Epithelial cell of proximal tubule (primary cell): ENCODE results near the gene MDC1. TPM values are rescaled to one million over a fixed set of nuclear protein-coding genes. Genes with fewer than 3 reads are reported as not detected.
A peak's percentile ranks its signal among the peaks of the same experiment; 100 is the strongest.

Source experiments
- DNase-seq: peaks from one replicate; pipeline ENCODE4 v3.0.0-alpha.2; 2011; ENCODE audit warnings: low read depth
- H3K4me3 ChIP-seq: 2 replicates; pipeline ENCODE4 v1.5.1; 2011; ENCODE audit warnings: low read depth, mild to moderate bottlenecking, low read length
- CTCF ChIP-seq: conservative IDR thresholded peaks from 2 replicates; pipeline ENCODE4 v1.5.1; 2012; ENCODE audit warnings: low read depth, mild to moderate bottlenecking, low read length
- total RNA-seq: library from RNA; depleted of rRNA; stranded (reverse); fragments of >200 nt; gene quantifications from 2 replicates; pipeline ENCODE4 v1.2.3, GENCODE V29; 2015

The MDC1 gene
- total RNA-seq, 1 donor from 2014 or later = 11.4 TPM

- no peak overlapping the region for H3K4me3 ChIP-seq
- no peak for DNase-seq
- TF ChIP-seq CTCF = no peak
These were observed 2.8 kb downstream of the MDC1 start for GRCh38 chr6:30714263-30714662.

DNA sequence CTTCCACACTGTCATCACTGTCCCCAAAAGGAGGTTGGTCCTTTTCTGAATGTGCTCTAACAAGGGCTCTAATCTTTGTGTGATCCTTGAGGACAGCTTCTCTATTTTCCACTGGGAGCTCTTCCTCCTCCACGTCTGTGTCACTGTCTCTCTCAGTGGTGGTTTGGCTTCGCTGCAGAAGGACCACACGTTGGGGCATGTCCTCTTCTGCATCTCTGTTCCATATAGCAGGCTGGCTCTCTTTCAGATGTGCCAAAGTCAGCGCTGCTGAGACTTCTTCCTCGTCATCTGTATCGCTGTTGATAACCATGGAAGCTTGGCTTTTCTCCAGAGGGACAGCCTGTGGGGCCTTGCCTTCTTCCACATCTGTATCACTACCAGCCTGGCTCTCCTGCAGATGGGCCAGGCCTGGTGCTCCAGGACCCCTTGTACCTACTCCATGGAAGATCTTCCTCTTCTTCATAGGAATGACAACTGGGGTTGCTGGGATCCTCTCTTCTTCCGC lies 4.6 kb downstream of the MDC1 start:
- H3K4me3 ChIP-seq = no peak overlapping the region
- TF ChIP-seq CTCF = no peak
- DNase-seq = no peak

- no peak for DNase-seq
- H3K4me3 ChIP-seq = no peak overlapping the region
- TF ChIP-seq CTCF = no peak
These were observed 5.2 kb downstream of the MDC1 start for GRCh38 chr6:30711758-30712380.

GRCh38 chr6:30709101-30709868 lies 7.8 kb downstream of the MDC1 start:
- peak; percentile 75 for DNase-seq
- H3K4me3 ChIP-seq = no peak overlapping the region
- no peak for TF ChIP-seq CTCF

- H3K4me3 ChIP-seq = no peak overlapping the region
- no peak for TF ChIP-seq CTCF
- no peak for DNase-seq
These were observed 9.7 kb downstream of the MDC1 start for GRCh38 chr6:30707281-30707850.

GRCh38 chr6:30705620-30706019 lies 11.5 kb downstream of the MDC1 start:
- TF ChIP-seq CTCF = no peak
- H3K4me3 ChIP-seq = no peak overlapping the region
- no peak for DNase-seq

- TF ChIP-seq CTCF = no peak
- no peak for DNase-seq
- no peak overlapping the region for H3K4me3 ChIP-seq
These were observed 13.3 kb downstream of the MDC1 start for GRCh38 chr6:30703821-30704220.
